Activated CD4-positive, alpha-beta memory T cell treated with anti-CD3 and anti-CD28 coated beads, Interleukin-2, amount 10 ng/mL, durations not matched to agents 7 days and 5 days (primary cell): ENCODE results near the gene PRKAR1A. TPM values are rescaled to one million over a fixed set of nuclear protein-coding genes. Genes with fewer than 3 reads are reported as not detected.

Source experiments
- CTCF ChIA-PET: fragments of 350-600 bp; sonication (Branson Sonifier 250); formaldehyde crosslinking; loops from one replicate; lab custom pipeline; 2021; ENCODE audit warnings: antibody characterized with exemption, inconsistent platforms; lab: Charles Lee
- POLR2A ChIA-PET: fragments of 350-600 bp; sonication (Branson Sonifier 250); formaldehyde crosslinking; loops from one replicate; lab custom pipeline; 2021; ENCODE audit warnings: antibody characterized with exemption; lab: Charles Lee
- DNase-seq: peaks from one replicate; pipeline ENCODE4 v3.0.0-alpha.2; 2020
- H3K27ac Mint-ChIP-seq: one replicate; pipeline ENCODE4 v1.8.0; 2021; ENCODE audit warnings: mild to moderate bottlenecking, mixed read lengths
- H3K27me3 Mint-ChIP-seq: one replicate; pipeline ENCODE4 v1.8.0; 2021; ENCODE audit warnings: mixed read lengths
- H3K36me3 Mint-ChIP-seq: one replicate; pipeline ENCODE4 v1.8.0; 2021; ENCODE audit warnings: low read depth, mixed read lengths
- H3K4me1 Mint-ChIP-seq: one replicate; pipeline ENCODE4 v1.8.0; 2021; ENCODE audit warnings: mixed read lengths
- H3K4me3 Mint-ChIP-seq: one replicate; pipeline ENCODE4 v1.8.0; 2021; ENCODE audit warnings: mild to moderate bottlenecking, mixed read lengths
- H3K9me3 Mint-ChIP-seq: one replicate; pipeline ENCODE4 v1.8.0; 2021; ENCODE audit warnings: mixed read lengths
- total RNA-seq, 2 experiments: library from RNA; stranded (reverse); gene quantifications; one replicate each; pipeline ENCODE4 v1.2.3, GENCODE V29; 2021

Gene PRKAR1A
- total RNA-seq, 2 experiments from 2014 or later: 281 to 287 TPM

DNA sequence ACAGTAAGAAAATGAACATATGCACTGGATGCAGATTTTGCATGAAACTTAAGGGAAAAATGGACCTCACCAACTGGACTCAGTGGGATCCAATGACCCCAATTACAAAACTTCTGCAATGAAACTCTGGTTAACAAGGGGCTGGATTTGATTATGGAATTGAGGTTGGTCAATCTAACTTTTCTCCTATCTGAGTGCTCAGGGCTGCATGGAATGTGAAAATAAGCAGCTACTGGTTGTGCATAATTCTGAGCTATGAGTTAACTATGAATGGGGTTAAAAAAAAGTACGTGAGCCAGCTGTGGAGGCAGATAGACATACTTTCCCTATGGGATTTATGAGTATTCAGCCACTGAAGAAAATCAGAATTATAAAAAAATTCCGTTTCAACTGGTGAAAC is 79.8 kb downstream of the PRKAR1A start:
- H3K4me3 Mint-ChIP-seq: no peak overlapping the region
- H3K4me1 Mint-ChIP-seq: no peaks in the 10 kb centered on the region
- H3K27ac Mint-ChIP-seq: no peak overlapping the region
- peaks cover 32% of the 10 kb centered on the region for H3K27me3 Mint-ChIP-seq
- POLR2A ChIA-PET: no interaction called here
- H3K9me3 Mint-ChIP-seq: no peaks in the 10 kb centered on the region
- CTCF ChIA-PET: no interaction called here
- DNase-seq: no peak
- no peaks in the 10 kb centered on the region for H3K36me3 Mint-ChIP-seq

DNA sequence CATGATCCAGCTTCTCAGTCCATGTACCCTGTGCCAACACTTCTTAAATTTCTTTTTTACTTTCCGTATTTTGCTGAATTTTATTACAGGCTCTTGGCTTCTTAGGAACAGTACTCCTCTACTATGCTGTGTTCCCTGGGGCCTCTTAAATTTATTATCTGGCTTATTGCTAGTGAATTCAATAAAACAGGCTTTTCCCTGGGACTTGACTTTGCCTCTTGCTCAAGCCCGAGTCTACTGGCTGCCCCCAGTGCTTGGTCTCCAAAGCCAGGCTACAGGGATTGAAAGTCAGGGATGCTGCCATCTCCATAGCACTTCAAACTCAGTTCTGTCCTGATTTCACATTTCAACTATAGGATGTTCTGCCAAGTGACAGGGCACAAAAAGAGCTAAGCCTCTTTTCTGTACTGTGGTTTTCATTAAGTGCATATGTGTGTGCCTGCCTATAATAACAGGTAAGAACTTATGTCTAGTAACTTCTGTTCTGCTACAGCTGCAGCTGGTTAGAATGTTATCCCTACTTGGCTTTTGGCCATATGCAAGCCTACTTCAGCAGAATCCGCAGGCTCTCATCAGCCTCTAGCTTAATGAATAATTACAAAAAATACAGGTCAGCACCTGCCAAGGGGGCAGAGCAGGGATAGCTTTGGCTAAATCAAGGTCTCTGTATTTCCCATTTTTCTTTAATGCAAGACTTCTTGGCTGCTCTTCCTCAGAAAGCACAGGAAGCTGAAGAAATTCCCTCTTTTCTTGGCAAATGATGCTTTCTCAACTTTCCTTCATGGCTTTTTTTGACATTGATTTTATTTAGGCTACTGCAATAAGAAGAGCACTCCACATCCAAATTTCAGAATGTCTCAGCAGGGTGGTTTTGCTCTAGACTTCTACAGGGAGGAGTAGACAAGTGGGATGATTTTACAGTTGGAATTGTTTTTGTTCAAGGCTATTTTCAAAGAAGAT is 80.7 kb downstream of the PRKAR1A start:
- Mint-ChIP-seq H3K9me3 (no peaks in the 10 kb centered on the region), H3K27me3 (peaks cover 41% of the 10 kb centered on the region), H3K4me3 (no peak overlapping the region), H3K36me3 (no peaks in the 10 kb centered on the region), H3K4me1 (no peaks in the 10 kb centered on the region), H3K27ac (no peak overlapping the region)
- DNase-seq: no peak
- ChIA-PET POLR2A (no interaction called here), CTCF (interaction anchor here (0.6 kb wide), 1 partner anchor 281 kb away, joined by 6 read pairs; no protein-coding TSS in a partner anchor)

DNA sequence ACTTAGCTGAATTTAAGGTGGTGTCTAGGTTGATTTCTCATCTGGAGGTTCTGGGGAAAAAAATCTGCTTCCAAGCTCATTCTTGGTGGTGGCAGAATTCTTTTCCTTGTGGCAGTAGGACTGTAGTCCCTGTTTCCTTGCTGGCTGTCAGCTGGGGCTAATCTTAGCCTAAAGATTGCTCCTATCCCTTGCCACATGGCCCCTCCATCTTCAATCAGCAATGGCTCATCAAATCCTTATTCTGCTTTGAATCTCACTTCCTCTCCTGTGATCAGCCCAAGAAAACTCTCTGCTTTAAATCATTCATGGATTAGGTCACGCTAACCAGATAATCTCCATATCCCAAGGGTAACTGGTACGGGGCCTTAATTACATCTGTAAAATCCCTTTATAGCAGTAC is 82.3 kb downstream of the PRKAR1A start:
- peaks cover 55% of the 10 kb centered on the region for H3K27me3 Mint-ChIP-seq
- POLR2A ChIA-PET: no interaction called here

DNA sequence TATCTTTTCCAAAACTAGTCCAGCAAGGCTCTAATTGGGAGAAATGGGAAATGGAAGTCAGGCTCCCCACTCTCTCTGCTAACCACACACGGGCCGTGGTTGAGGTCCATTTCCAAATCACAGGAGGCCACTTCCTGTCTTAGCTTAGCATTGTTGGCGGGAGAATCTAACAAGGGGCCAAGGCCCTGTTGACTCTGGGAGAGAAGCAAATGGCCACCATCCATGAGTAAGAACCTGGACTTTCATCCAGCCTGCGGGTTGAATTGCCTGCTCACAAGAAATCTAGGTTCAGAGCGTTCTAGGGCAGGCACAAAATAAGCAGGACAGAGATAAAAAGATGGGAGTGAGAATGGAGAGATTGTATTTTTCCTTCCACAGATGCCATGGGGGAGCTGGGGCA is 83.3 kb downstream of the PRKAR1A start:
- Mint-ChIP-seq H3K9me3 (no peaks in the 10 kb centered on the region), H3K36me3 (no peaks in the 10 kb centered on the region), H3K4me3 (no peak overlapping the region), H3K4me1 (peaks cover 5% of the 10 kb centered on the region), H3K27ac (no peak overlapping the region), H3K27me3 (peaks cover 60% of the 10 kb centered on the region)
- ChIA-PET POLR2A (no interaction called here), CTCF (interaction anchor here (0.5 kb wide), 1 partner anchor 129 kb away, joined by 3 read pairs; no protein-coding TSS in a partner anchor)
- no peak for DNase-seq

More for the DNA sequence above, 82.3 kb downstream of the PRKAR1A start:
- no peak overlapping the region for H3K27ac Mint-ChIP-seq
- H3K36me3 Mint-ChIP-seq: no peaks in the 10 kb centered on the region
- no peak for DNase-seq
- H3K4me3 Mint-ChIP-seq: no peak overlapping the region
- H3K9me3 Mint-ChIP-seq: no peaks in the 10 kb centered on the region
- CTCF ChIA-PET: no interaction called here
- peaks cover 1% of the 10 kb centered on the region for H3K4me1 Mint-ChIP-seq

DNA sequence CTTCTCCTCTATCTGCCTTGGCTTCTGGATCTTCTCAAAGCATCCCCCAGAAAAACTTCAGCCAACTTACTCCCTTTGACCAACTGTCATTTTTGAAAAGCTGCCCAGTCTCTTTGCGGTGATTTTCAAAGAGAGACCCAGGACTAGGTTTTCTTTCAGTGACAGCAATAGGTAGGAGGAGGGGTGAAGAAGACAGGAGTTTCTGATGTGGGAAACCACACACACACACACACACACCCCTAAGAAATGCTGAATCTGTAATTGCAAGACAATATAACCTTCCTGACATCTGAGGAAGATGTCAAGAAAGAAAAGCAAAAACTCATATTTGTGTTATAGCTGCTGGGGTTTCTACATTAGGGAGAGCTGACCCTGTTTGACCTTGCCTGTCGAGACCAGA is 83.8 kb downstream of the PRKAR1A start:
- no peak for DNase-seq
- Mint-ChIP-seq H3K9me3 (no peaks in the 10 kb centered on the region), H3K27me3 (peaks cover 58% of the 10 kb centered on the region), H3K4me3 (no peak overlapping the region), H3K4me1 (peaks cover 5% of the 10 kb centered on the region), H3K27ac (no peak overlapping the region), H3K36me3 (no peaks in the 10 kb centered on the region)
- ChIA-PET POLR2A (no interaction called here), CTCF (interaction anchor here (0.5 kb wide), 1 partner anchor 130 kb away, joined by 3 read pairs; no protein-coding TSS in a partner anchor)

DNA sequence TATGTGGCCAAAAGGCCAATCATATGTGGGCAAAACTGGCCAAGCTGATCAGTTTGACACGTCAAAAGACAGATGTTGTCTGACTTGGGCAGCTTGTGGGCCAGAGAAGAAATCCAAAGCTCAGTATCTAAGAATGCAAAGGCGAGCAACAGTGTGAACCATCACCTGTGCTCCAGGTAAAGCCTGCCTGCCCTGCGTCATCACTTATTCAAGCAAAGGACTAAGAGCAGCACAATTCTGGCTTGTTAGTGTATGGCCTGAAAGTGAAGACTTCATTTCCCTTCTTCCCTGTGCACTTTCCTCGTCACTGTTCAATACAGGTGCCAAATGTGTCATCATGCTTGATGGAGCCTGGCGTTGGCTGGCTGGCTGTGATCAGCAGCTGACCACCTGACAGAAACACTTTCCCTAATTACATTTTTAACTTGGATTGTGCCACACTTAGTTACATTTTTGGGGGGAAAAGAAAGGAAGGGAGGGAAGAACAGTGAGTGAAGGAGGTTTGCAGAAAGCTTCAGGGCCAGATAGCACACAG is 84.2 kb downstream of the PRKAR1A start:
- no peak overlapping the region for H3K4me3 Mint-ChIP-seq
- DNase-seq: no peak
- ChIA-PET POLR2A (no interaction called here), CTCF (no interaction called here)
- peaks cover 5% of the 10 kb centered on the region for H3K4me1 Mint-ChIP-seq
- no peaks in the 10 kb centered on the region for H3K36me3 Mint-ChIP-seq
- H3K27ac Mint-ChIP-seq: no peak overlapping the region
- H3K9me3 Mint-ChIP-seq: no peaks in the 10 kb centered on the region
- peaks cover 61% of the 10 kb centered on the region for H3K27me3 Mint-ChIP-seq

DNA sequence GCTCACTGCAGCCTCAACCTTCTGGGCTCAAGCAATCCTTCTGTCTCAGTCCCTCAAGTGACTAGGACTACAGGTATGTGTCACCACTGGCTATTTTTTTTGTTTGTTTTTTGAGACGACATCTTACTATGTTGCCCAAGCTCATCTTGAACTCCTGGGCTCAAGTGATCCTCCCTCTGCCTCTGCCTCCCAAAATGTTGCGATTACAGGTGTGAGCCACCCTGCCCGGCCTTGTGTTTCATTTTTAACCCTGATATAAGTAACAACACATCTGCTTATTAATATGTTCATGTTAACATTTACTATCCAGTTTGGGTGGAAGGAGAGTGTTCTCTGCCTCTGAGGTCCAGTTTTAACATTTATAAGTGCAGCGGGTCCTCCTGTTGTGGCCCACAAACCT is 85.8 kb downstream of the PRKAR1A start:
- CTCF ChIA-PET: no interaction called here
- POLR2A ChIA-PET: no interaction called here
- Mint-ChIP-seq H3K27me3 (peaks cover 70% of the 10 kb centered on the region), H3K4me3 (no peak overlapping the region), H3K9me3 (no peaks in the 10 kb centered on the region), H3K4me1 (peaks cover 9% of the 10 kb centered on the region), H3K36me3 (no peaks in the 10 kb centered on the region), H3K27ac (no peak overlapping the region)
- DNase-seq: no peak

DNA sequence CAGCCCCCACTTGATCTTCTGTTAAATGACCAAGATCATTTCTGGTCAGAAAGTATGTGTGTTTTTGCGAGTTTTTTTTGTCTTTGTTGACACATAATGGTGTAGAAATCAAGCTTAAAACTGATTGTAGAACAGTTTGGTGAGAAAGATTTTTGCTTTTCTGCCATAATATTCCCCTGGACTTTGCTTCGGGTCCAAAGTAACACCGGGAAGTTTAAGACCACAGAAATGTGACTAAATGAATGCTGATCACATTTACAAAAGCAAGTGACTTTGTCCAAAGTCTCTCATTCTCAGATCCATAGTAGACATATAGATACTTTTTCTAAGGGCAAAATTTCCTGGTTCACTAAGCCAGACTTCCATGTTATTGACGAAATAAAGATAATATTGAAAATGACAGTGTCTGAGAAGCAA is 86.3 kb downstream of the PRKAR1A start:
- H3K9me3 Mint-ChIP-seq: no peaks in the 10 kb centered on the region
- H3K4me3 Mint-ChIP-seq: no peak overlapping the region
- ChIA-PET CTCF (no interaction called here), POLR2A (no interaction called here)
- no peaks in the 10 kb centered on the region for H3K36me3 Mint-ChIP-seq
- H3K4me1 Mint-ChIP-seq: peaks cover 9% of the 10 kb centered on the region
- no peak for DNase-seq
- no peak overlapping the region for H3K27ac Mint-ChIP-seq
- H3K27me3 Mint-ChIP-seq: peaks cover 73% of the 10 kb centered on the region

DNA sequence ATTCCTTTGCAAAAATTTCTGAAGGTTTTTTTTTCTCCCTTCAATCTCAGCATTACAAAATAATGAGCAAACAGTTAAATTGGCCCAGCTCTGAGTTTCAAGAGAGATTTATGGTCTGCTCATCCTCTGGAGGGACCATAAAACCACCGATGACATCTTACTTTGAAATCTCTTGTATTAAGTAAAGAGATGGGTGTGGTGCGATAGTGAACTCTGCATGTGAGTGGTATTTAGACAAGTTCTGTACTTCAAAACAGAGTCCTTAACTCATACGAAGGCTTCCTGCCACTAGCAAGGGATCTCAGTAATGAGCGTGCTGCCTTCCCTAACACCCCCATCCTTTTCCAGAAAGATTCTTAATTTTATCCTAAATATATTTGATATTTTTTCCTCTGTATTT is 86.9 kb downstream of the PRKAR1A start:
- H3K27ac Mint-ChIP-seq: no peak overlapping the region
- no peak overlapping the region for H3K4me3 Mint-ChIP-seq
- H3K36me3 Mint-ChIP-seq: no peaks in the 10 kb centered on the region
- ChIA-PET CTCF (no interaction called here), POLR2A (no interaction called here)
- H3K9me3 Mint-ChIP-seq: no peaks in the 10 kb centered on the region
- peaks cover 75% of the 10 kb centered on the region for H3K27me3 Mint-ChIP-seq
- peaks cover 9% of the 10 kb centered on the region for H3K4me1 Mint-ChIP-seq
- no peak for DNase-seq

DNA sequence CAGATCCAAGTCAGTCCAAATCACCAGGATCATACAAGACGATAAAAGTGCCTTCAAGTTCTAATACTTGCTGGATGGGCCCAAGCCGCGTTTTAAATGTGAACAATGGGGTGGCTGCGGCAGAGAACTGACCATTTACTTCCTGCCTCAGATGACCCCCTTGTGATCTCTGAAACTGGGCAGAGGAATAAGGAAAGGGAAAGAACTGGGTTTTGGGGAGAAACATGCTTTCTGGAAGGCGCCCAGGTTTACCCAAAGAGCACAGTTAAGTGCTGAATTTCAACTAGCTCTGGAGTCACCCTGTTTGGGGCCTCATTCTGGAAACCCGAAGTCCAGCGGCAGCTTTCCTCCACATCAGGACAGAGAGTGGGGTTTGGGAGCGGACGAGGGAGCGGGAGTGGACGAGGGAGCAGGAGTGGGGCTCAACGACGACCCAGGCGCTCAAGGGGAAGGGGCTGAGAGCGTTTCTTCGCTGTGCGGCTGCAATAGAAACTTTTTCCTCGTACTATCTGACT is 87.4 kb downstream of the PRKAR1A start:
- Mint-ChIP-seq H3K27ac (no peak overlapping the region), H3K4me3 (peak overlapping the region; percentile 28), H3K36me3 (no peaks in the 10 kb centered on the region), H3K27me3 (peaks cover 75% of the 10 kb centered on the region), H3K9me3 (no peaks in the 10 kb centered on the region), H3K4me1 (peaks cover 9% of the 10 kb centered on the region)
- CTCF ChIA-PET: no interaction called here
- POLR2A ChIA-PET: no interaction called here
- DNase-seq: no peak

DNA sequence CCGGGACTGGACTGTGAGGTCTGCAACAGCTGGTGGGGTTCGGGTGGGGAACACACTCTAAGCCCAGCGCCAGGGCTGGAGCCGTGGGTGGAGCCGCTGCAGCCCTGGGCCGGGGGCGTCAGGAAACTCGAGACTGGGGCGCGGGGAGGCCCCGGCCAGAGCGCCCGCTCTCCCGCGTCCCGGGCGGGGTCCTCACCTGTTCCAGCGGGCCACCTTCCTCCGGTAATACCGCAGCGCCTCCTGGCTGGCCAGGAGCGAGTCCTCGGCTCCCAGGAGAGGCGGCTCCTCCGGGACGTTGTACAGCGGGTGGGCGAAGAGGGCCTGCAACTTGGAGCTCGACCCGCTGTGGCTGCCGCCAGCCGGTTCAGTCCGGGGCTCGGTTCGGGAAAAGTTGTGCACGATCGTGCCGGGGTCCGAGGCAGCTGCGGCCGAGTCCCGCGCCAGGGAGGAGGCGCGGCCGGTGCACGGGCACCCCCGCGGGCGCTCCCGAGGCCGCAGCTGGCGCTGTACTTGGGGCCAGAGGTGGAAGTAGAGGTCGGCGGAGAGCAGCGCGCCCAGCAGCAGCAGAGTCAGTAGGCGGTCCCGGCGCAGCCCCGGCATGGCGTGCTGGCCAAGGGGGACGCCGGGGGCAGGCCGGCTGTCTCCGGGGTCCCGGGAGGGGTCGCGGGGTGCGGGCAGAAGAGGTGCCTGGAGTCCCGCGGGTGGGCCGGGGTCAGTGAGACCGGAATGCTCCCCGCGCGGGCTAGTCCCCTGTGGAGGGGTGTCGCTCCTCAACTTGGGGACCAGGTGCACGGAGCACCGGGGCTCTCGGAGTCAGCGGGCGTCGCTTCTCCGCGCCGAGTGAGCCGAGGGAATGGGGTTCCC is 88.1 kb downstream of the PRKAR1A start:
- H3K4me1 Mint-ChIP-seq: peaks cover 9% of the 10 kb centered on the region
- peaks cover 74% of the 10 kb centered on the region for H3K27me3 Mint-ChIP-seq
- no peak overlapping the region for H3K27ac Mint-ChIP-seq
- ChIA-PET CTCF (interaction anchor here (0.5 kb wide), 1 partner anchor 797 kb away, joined by 3 read pairs; no protein-coding TSS in a partner anchor), POLR2A (no interaction called here)
- H3K9me3 Mint-ChIP-seq: no peaks in the 10 kb centered on the region
- DNase-seq: no peak
- no peak overlapping the region for H3K4me3 Mint-ChIP-seq
- H3K36me3 Mint-ChIP-seq: no peaks in the 10 kb centered on the region
